GM08714 (cell line): ENCODE results near the gene HBEGF.
A peak's percentile ranks its signal among the peaks of the same experiment; 100 is the strongest.

Source experiments
- H3K4me3 ChIP-seq: fragments of 200-500 bp; sonication (Bioruptor generic); 2 replicates; pipeline ENCODE4 v1.5.1; 2014; ENCODE audit warnings: mild to moderate bottlenecking, low read length, inconsistent platforms
- ZNF274 ChIP-seq: IDR thresholded peaks from 2 replicates; pipeline ENCODE4 v1.6.1; 2012; ENCODE audit warnings: mild to moderate bottlenecking, low read depth, low read length

Gene HBEGF

GRCh38 chr5:140365282-140365681, 18.9 kb upstream of the HBEGF start:
- no peak overlapping the region for H3K4me3 ChIP-seq
- TF ChIP-seq ZNF274: no peak

- no peak overlapping the region for H3K4me3 ChIP-seq
These were observed 18.0 kb upstream of the HBEGF start for GRCh38 chr5:140364472-140364765.

GRCh38 chr5:140363631-140364471, 17.4 kb upstream of the HBEGF start:
- TF ChIP-seq ZNF274: no peak
- H3K4me3 ChIP-seq: peak overlapping the region; percentile 28; the same call in 1 of the 2 replicates

More at GRCh38 chr5:140364472-140364765, 18.0 kb upstream of the HBEGF start:
- TF ChIP-seq ZNF274: no peak

GRCh38 chr5:140362875-140363630, 16.6 kb upstream of the HBEGF start:
- H3K4me3 ChIP-seq: peak overlapping the region; percentile 28; the same call in 1 of the 2 replicates
- no peak for TF ChIP-seq ZNF274

GRCh38 chr5:140362311-140362710, 15.9 kb upstream of the HBEGF start:
- TF ChIP-seq ZNF274: no peak
- H3K4me3 ChIP-seq: no peak overlapping the region

- no peak overlapping the region for H3K4me3 ChIP-seq
- TF ChIP-seq ZNF274: no peak
These were observed 15.5 kb upstream of the HBEGF start for GRCh38 chr5:140361901-140362300.

GRCh38 chr5:140360681-140361479, 14.5 kb upstream of the HBEGF start:
- TF ChIP-seq ZNF274: no peak
- no peak overlapping the region for H3K4me3 ChIP-seq

- no peak for TF ChIP-seq ZNF274
- H3K4me3 ChIP-seq: no peak within 1 kb of the TSS
These were observed 13.7 kb upstream of the HBEGF start, which contains the start of gene SLC4A9 for GRCh38 chr5:140360101-140360500. TSS of gene SLC4A9 (plus strand) at chr5:140360194. CDS start at chr5:140360237, 43 bp downstream.

- TF ChIP-seq ZNF274: no peak
- no peak overlapping the region for H3K4me3 ChIP-seq
These were observed 12.4 kb upstream of the HBEGF start for GRCh38 chr5:140358738-140359310.

- H3K4me3 ChIP-seq: no peak overlapping the region
- TF ChIP-seq ZNF274: no peak
These were observed 11.3 kb upstream of the HBEGF start for GRCh38 chr5:140357726-140358093.

- H3K4me3 ChIP-seq: no peak overlapping the region
- TF ChIP-seq ZNF274: no peak
These were observed 10.7 kb upstream of the HBEGF start for GRCh38 chr5:140356853-140357725.

- TF ChIP-seq ZNF274: no peak
- H3K4me3 ChIP-seq: no peak overlapping the region
These were observed 9.1 kb upstream of the HBEGF start for GRCh38 chr5:140355546-140355945.

GRCh38 chr5:140351609-140352334, 5.4 kb upstream of the HBEGF start:
- no peak for TF ChIP-seq ZNF274

More at GRCh38 chr5:140351609-140352334, 5.4 kb upstream of the HBEGF start:
- no peak overlapping the region for H3K4me3 ChIP-seq
